ENCODE measurements around the gene PLAC1.

DNA sequence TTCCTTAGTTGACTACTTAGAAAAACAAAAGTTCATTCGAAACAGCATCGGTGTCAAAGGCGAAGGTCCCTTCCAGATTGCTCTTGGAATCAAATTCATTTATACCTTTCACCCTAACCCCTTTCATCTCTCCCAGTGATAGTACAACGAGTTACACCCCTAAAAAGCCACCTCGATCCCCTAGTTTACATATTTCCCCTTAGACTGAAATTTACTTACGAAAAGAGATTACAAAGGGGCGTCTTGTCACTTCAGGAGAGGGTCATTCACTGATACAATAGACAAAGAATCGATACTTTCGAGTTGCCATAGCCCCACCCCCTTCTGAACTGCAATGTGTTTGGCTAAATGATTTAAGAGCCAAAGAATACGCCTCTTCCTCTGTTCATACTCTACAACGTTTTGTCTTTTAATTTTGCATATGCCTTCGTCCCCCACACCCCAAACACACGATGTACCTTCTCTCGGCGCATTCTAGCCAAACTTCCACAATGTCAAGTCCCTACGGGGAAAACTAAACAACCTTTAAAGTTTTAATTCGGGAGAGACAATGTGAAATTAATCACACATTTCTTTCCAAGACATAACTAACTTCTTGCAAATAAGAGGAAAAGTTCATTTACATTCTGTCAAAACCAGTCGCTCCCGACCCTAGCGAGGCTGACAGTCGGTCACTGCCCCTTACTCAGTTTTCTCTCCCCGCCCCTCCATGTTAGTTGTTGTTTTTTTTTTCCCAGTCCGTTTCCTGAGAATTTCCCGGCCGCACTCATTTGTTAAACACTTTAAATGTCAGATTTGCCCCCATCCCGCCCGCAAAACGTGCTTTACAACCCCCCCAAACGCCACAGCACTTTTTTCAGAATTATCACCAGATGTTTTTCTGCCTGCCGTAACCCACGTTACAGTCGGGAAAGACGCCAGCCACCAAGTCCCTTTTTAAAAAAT lies 109.7 kb downstream of the PLAC1 start:
- TF ChIP-seq, protein P1, sequence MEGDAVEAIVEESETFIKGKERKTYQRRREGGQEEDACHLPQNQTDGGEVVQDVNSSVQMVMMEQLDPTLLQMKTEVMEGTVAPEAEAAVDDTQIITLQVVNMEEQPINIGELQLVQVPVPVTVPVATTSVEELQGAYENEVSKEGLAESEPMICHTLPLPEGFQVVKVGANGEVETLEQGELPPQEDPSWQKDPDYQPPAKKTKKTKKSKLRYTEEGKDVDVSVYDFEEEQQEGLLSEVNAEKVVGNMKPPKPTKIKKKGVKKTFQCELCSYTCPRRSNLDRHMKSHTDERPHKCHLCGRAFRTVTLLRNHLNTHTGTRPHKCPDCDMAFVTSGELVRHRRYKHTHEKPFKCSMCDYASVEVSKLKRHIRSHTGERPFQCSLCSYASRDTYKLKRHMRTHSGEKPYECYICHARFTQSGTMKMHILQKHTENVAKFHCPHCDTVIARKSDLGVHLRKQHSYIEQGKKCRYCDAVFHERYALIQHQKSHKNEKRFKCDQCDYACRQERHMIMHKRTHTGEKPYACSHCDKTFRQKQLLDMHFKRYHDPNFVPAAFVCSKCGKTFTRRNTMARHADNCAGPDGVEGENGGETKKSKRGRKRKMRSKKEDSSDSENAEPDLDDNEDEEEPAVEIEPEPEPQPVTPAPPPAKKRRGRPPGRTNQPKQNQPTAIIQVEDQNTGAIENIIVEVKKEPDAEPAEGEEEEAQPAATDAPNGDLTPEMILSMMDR (conservative IDR thresholded peaks at IDR 0.05; ENCODE audit: low read depth, low read length) = no peak
- TF ChIP-seq POLR2A (IDR thresholded peaks at IDR 0.05; ENCODE audit: low read depth, low read length) = no peak
- no peak for TF ChIP-seq CEBPB (IDR thresholded peaks at IDR 0.05; ENCODE audit: low read depth, low read length)
- no peak for TF ChIP-seq RAD21 (IDR thresholded peaks at IDR 0.05; ENCODE audit: low read length)
- TF ChIP-seq RFX5 (IDR thresholded peaks at IDR 0.05; ENCODE audit: low read depth, low read length) = no peak
- TF ChIP-seq, protein P2, sequence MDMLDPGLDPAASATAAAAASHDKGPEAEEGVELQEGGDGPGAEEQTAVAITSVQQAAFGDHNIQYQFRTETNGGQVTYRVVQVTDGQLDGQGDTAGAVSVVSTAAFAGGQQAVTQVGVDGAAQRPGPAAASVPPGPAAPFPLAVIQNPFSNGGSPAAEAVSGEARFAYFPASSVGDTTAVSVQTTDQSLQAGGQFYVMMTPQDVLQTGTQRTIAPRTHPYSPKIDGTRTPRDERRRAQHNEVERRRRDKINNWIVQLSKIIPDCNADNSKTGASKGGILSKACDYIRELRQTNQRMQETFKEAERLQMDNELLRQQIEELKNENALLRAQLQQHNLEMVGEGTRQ (IDR thresholded peaks at IDR 0.05; ENCODE audit: low read depth, low read length) = no peak
- no peak for TF ChIP-seq SMC3 (IDR thresholded peaks at IDR 0.05; ENCODE audit: low read depth, low read length)
- TF ChIP-seq BHLHE40 (IDR thresholded peaks at IDR 0.05; ENCODE audit: low read depth, low read length) = no peak

Data from IMR-90 (cell line).